HG03354 (cell line): ENCODE results near the gene CAPRIN1.

ENCODE experiments used
- ATAC-seq: cut with Tn5 transposase; IDR thresholded peaks from one replicate; pipeline ENCODE4 v1.9.1; 2021; ENCODE audit warnings: mild to moderate bottlenecking; ENCODE audit not compliant: unreplicated experiment, poor library complexity, severe bottlenecking

Gene CAPRIN1

DNA sequence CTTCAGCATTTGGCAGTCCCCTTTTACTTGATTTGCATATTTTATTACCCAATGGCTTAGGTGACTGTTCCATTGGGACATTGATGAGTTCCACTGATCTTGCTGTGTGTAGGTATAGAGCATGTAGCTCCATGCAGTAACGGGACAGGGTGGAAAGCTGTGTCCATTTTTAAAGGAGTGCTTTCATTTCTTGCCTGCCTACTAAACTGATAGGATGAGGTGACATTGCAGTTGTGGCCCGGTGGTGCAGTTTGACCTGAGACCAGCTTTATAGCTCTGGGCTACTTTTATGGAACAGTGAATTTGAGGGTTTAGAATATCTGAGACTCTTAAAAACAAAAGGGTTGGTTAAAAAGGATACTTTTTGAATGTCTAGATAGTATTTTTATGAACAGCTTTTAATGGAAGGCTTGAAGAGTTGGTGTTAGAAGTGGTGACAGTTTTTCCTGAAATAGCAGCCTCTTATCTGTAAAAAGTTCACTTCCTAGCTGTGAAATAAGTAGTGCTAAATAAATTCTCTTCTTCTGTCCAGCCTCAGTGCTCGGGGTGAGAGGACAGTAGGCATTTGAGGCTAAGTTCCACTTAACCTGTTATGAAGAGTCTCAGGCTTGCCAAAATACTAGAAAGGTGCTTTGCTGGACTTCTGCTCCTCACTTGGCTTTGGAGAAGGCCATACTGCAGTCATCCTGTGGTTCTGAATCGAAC, 80.9 kb downstream of the CAPRIN1 start:
- ATAC-seq = no peak

GRCh38 chr11:34134765-34135164, 83.2 kb downstream of the CAPRIN1 start:
- ATAC-seq = no peak

DNA sequence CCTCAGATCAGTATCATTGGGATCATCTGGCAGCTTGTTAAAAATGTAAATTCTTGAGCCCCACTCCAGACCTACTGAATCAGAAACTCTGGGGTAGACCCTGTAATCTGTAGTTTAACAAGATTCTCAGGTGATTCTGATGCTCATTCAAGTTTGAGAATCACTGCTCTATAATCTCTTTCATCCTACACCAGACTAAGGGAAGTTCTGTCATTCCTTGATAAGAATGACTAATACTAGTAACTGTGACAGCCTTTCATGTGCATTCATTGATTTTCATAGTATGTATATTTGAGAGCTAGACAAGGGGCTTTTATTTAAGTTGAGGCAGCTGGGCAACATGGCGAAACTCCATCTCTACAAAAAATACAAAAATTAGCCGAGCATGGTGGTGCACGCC, 83.9 kb downstream of the CAPRIN1 start:
- ATAC-seq = no peak

GRCh38 chr11:34136420-34136819, 84.9 kb downstream of the CAPRIN1 start:
- ATAC-seq = no peak

DNA sequence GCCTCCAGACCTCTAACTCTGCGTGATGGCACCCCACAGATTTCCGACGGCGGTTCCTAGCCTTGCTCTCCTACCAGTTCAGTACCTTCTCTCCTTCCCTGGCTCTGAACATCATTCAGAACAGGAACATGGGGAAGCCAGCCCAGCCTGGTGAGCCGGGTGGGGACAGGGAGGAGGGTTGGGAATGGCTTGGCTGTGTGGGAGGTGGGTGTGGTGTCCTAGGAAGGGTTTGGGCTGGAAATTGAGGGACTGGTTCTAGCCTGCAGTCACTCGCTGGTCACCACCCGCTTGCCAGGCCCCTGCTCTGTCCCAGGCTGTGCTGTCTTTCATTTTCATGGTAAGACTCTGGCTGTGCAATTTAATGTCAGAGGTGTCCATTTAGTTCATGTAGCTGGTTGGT, 87.8 kb downstream of the CAPRIN1 start:
- no peak for ATAC-seq

DNA sequence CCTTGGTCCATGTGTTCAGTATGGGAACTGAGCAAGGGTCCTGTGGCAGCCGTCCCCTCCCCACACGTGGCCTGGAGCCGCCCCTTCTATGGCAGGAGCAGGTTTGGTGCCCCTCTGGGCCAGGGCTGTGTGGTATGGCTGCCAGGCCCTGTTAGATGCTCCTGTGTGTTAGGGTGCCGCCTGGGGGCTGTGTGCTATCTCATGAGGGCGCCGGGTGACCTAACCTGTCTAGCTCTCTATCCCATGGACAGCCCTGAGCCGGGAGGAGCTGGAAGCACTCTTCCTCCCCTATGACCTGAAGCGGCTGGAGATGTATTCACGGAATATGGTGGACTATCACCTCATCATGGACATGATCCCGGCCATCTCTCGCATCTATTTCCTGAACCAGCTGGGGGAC, 88.6 kb downstream of the CAPRIN1 start:
- ATAC-seq = no peak

DNA sequence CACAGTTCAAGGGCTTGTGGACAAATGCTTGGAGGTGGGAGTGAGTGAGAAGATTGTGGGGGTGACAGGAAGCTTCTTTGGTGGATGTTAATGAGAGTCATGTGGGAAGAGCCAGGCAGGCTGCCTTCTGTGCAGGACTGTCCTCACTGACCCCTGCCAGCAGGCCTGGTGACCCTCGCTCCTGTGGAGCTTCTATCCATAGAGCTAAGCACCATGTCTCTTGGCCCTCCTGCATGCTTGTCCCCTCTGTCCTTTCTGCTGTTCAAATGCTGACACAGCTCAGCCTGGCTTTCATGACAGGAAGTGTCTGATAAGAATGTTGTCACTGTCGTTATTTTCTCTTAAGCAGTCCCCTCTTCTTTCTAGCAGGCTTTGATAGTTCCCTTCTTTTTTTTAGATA, 91.5 kb downstream of the CAPRIN1 start:
- no peak for ATAC-seq

DNA sequence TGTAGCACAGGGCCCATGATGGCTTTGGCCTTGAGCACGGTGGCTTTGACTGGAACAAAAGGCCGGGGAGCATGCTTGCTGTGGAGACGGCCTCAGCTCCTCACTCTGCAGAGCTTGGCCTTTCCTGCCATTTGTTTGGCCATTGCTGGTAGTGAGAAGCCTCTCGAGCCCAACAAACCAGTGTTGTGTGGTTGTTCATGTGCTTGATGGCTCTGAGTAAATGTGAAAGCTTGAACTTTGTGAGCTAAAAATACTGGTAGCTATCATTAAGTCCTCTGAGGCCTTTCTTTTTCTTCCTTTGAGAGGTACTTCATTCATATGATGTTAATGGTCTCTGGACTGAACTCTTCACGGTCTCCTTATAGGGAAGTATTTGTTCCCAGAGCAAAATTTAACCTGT, 93.5 kb downstream of the CAPRIN1 start:
- ATAC-seq = peak; percentile 47

DNA sequence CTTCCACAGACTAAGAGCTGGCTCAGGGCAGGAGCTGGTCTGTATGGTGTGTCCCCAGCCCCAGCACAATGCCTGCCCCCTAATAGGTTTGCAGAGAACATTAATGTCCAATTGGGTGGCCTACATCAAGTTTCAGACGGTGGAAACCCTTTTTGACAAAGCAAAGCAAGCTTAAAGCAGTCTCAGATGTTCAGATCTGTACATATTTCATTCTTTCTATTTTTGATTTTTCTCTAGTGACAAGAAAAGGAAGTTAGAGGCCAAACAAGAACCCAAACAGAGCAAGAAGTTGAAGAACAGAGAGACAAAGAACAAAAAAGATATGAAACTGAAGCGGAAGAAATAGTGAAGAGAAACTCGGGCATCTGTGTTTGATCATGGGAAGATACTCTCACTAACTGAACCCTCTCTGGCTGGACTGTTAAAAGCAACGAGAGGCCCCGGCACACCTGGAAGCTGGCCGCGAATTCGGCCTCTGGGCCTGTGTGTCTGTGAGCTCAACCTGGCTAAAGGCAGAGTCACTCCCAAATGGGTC, 94.4 kb downstream of the CAPRIN1 start:
- peak; percentile 54 for ATAC-seq

DNA sequence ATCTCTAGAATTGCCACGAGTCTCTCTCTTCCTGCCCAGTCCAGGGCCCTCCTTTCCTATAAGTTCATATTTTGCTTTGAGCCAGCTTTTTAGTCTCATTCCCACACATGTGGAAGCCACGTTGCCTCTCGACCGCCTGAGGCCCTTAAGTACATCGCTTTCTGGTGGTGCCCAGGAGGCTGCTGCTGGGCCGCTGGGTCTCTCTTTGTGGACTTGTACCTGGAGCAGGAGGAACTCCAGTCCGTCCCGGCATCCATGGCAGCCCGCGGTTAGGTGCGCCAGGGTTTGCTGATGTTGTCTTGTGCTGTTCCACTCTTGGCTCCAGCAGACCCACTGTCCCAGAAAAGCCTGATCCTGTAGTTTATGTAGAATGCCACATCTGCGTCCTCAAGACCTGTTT, 94.9 kb downstream of the CAPRIN1 start:
- no peak for ATAC-seq

- no peak for ATAC-seq
Observed at GRCh38 chr11:34146866-34147265, 95.3 kb downstream of the CAPRIN1 start.

DNA sequence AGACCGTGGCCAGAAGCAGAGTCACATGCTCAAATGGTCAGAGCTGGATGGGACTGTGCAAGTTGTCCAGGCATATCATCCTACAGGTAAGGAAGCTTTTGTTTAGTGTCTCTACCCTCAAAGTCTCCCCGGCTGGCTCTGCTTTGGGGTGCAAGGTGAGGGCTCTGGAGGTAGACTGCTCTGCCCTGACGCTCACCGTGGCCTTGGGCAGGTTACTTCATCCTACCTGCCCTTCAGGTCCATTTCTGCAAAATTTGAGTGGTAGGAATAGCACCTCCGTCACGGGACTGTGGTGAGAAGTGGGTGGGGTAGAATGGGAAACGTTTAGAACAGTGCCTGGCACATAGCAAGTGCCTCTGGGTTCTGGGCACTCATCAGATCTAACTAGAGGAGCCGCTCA, 96.0 kb downstream of the CAPRIN1 start:
- no peak for ATAC-seq

GRCh38 chr11:34148504-34149165, 97.1 kb downstream of the CAPRIN1 start:
- no peak for ATAC-seq

DNA sequence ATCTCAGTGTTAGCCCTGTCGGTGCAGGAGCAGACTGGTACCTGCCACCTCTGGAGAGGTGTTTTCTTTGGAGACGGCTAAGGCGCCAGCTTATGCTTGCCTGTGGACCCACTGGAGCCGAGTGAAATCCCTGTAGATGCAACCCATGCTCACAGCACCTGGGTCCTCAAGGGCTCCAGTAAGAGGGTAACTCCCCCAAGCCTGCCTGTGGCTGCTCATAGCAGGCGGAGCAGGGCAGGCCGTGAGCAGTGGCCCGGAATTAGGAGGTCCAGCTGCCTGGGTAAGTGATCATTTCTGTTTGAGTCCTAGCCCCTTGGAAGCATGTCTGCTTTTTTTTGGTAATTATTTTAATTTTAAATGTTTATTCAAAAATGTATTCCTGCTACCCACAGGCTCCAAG, 97.7 kb downstream of the CAPRIN1 start:
- no peak for ATAC-seq

DNA sequence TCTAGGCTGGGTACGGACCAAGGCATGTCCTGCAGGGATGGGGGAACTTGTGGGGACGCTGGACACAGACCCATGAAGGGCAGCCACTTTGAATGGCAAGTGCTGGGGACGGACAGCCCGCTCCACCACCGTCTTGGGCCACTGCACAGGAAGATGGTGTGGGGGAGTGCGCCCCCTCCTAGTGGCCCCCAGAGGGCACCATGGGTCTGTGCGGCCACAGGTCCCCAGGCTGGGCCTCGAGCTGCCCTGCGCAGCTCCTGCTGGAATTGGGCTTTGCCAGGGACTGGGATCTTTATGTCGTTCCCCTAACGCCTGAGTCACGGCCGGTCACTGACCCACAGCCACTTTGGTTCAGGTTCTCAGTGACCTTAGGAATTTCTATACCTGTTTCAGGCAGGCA, 98.3 kb downstream of the CAPRIN1 start:
- ATAC-seq = no peak

- ATAC-seq = no peak
Observed at GRCh38 chr11:34150494-34151151, 99.1 kb downstream of the CAPRIN1 start.
